Coronary artery (tissue), 2 donors: ENCODE data around the gene GSTT2B.
"Not testable (repeated sequence)": the region's sequence is repeated elsewhere in the genome, so short reads cannot be mapped to it uniquely, and the experiment has no call there.

Source experiments
- DNase-seq: peaks from one replicate; pipeline ENCODE4 v3.0.0-alpha.2; 2017; ENCODE audit warnings: low spot score
- H3K27ac ChIP-seq, 2 donors: fragments of 200-600 bp; sonication (generic); one replicate each; pipeline ENCODE4 v1.5.1; 2016 to 2019
- H3K4me3 ChIP-seq: fragments of 200-600 bp; sonication (generic); 2 replicates; pipeline ENCODE4 v1.5.1; 2016; ENCODE audit warnings: mild to moderate bottlenecking, moderate library complexity
- CTCF ChIP-seq: fragments of 200-600 bp; sonication (generic); IDR thresholded peaks from one replicate; pipeline ENCODE4 v1.5.1; 2019; ENCODE audit warnings: antibody characterized with exemption

The GSTT2B gene, protein sequence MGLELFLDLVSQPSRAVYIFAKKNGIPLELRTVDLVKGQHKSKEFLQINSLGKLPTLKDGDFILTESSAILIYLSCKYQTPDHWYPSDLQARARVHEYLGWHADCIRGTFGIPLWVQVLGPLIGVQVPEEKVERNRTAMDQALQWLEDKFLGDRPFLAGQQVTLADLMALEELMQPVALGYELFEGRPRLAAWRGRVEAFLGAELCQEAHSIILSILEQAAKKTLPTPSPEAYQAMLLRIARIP

DNA sequence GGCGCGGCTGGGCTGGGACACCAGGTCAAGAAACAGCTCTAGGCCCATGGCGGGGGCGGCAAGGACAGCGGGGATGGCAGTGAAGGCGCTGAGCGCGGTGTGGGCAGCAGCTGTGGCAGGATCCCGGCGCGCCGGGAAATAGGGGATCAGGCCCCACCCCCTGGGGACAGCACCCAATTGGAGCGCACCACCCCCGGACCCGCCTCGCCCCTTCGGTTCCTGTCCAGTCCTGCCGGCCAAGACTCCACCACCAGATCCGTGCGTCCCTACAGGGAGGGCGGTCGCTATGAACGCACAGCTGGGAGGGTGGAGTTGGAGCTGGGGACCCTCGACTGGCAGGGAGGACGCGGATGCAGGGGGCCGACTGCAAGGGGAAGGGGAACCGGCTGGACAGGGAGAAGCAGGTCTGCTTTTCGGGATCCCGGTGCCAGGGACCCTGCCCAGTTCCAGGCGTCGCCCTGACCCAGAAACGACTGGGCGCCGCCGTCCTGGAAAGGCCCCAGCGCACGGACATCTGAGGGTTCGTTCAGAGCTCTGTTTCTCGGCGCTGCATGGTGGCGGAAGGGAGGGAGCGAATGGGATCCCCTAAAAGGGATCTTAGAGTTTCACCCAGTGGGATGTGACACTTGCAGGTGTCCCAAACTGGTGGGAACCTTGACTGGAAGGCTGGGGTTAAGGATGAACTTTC, at the start of gene GSTT2B:
TSS of gene GSTT2B (minus strand) at position 112 of the 688 bp plus-strand sequence. CDS start at position 48, 64 bp downstream.
- H3K27ac ChIP-seq, DNase-seq: not testable (repeated sequence)
- H3K4me3 ChIP-seq, result peak within 1 kb of the TSS; percentile 50

GRCh38 chr22:24010018-24010391, 49.0 kb upstream of the GSTT2B start:
- no peak for DNase-seq
- H3K27ac ChIP-seq, result no peak overlapping the region
- no peak overlapping the region for H3K4me3 ChIP-seq
- TF ChIP-seq CTCF, result no peak

DNA sequence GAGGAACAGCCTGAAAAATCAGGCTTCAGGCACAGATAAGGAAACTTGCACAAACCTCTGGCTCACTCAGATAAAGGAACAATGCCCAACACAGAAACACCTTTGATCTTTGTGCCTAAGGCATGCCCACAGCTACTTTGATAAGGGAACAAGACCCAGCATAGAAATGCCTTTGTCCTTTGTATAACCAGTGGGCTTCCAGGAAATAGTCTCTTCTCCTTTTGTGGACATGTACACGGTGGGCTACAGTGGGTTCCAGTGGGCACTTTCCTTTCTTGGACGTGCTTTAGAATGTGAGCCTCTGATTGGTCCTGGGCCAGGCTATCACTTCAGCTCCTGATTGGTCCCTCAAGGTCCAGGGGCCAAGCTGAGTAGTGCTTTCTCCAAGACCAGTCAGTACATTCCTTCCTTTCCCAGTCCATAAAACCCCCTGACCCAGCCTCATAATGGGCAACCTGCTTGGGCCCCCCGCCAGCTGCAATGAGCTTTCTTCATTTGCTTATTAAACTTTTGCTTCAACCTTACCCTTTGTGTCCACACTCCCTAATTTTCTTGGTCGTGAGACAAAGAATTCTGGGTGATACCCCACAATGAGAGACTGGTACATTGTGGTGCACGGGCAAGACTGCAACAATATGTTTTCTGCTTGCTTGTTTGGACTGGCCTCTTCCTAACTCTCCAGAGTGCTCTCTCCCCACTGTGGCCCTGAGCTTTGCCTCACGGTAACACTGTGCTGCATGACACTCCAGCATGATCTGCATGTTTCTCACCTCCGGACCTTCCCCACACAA, 48.4 kb upstream of the GSTT2B start:
- no peak overlapping the region for H3K27ac ChIP-seq
- H3K4me3 ChIP-seq, result no peak overlapping the region
- DNase-seq, result no peak
- no peak for TF ChIP-seq CTCF

- TF ChIP-seq CTCF, result no peak
- no peak for DNase-seq
- Histone ChIP-seq H3K27ac (no peak overlapping the region), H3K4me3 (no peak overlapping the region)
Observed at GRCh38 chr22:24008381-24009226, 47.6 kb upstream of the GSTT2B start.

DNA sequence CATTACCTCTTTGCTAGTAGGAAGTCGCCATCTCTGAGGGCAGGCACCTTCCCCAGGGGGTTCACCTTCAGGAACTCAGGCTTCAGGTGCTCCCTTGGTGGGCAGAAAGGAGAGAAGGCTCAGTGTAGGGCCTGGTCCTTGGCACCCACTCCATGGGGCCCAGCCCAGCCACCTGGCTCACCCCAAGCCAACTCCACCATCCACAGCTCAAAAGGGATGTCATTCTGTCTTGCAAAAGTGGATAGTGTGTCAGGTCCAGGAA, 47.0 kb upstream of the GSTT2B start:
- H3K4me3 ChIP-seq, result no peak overlapping the region
- TF ChIP-seq CTCF, result no peak
- DNase-seq, result no peak
- H3K27ac ChIP-seq, result no peak overlapping the region

- no peak overlapping the region for H3K27ac ChIP-seq
- DNase-seq, result no peak
- no peak for TF ChIP-seq CTCF
- H3K4me3 ChIP-seq, result no peak overlapping the region
Observed at GRCh38 chr22:24007253-24008021, 46.4 kb upstream of the GSTT2B start.
